Measurements from ENCODE around the gene FOXR2.

Gene FOXR2

GRCh38 chrX:55638933-55639332 lies 15.7 kb downstream of the FOXR2 start:
- H3F3A ChIP-seq (ENCODE audit: low read depth), result no peaks in the 10 kb centered on the region
- TF ChIP-seq EZH2phosphoT487 (IDR thresholded peaks at IDR 0.05; ENCODE audit: borderline replicate concordance) (no peak), CTCF (conservative IDR thresholded peaks at IDR 0.05; ENCODE audit: low read length) (no peak)
- no peak overlapping the region for H3K9ac ChIP-seq (ENCODE audit: low read depth, low read length, poor library complexity, severe bottlenecking)
- no peak overlapping the region for H3K4me2 ChIP-seq (ENCODE audit: low read depth, low read length, poor library complexity, severe bottlenecking)
- no peaks in the 10 kb centered on the region for H3K36me3 ChIP-seq (ENCODE audit: insufficient read depth, low read length)
- H3K4me3 ChIP-seq (ENCODE audit: low read length, poor library complexity, severe bottlenecking), result no peak overlapping the region
- H3K9me3 ChIP-seq (ENCODE audit: insufficient read depth, low read depth, low read length), result no peaks in the 10 kb centered on the region
- no peaks in the 10 kb centered on the region for H3K9me2 ChIP-seq (replicated peaks; ENCODE audit: low read depth, low read length)
- H3K79me2 ChIP-seq (ENCODE audit: insufficient read depth, low read length), result no peaks in the 10 kb centered on the region
- no peaks in the 10 kb centered on the region for H4K20me1 ChIP-seq (ENCODE audit: insufficient read depth, low read length, poor library complexity, severe bottlenecking)
- no peak overlapping the region for H2AFZ ChIP-seq (ENCODE audit: low read length)
- no peaks in the 10 kb centered on the region for H3K27me3 ChIP-seq (ENCODE audit: insufficient read depth, low read length, poor library complexity, severe bottlenecking)
- H3K4me1 ChIP-seq (ENCODE audit: insufficient read depth, low read length, poor library complexity, severe bottlenecking), result no peaks in the 10 kb centered on the region

- no peaks in the 10 kb centered on the region for H3K36me3 ChIP-seq (ENCODE audit: insufficient read depth, low read length)
- H3K4me2 ChIP-seq (ENCODE audit: low read depth, low read length, poor library complexity, severe bottlenecking), result no peak overlapping the region
- H3K9me2 ChIP-seq (replicated peaks; ENCODE audit: low read depth, low read length), result no peaks in the 10 kb centered on the region
- TF ChIP-seq EZH2phosphoT487 (IDR thresholded peaks at IDR 0.05; ENCODE audit: borderline replicate concordance), result no peak
- TF ChIP-seq CTCF (conservative IDR thresholded peaks at IDR 0.05; ENCODE audit: low read length), result no peak
- no peaks in the 10 kb centered on the region for H3K9me3 ChIP-seq (ENCODE audit: insufficient read depth, low read depth, low read length)
- H3K4me1 ChIP-seq (ENCODE audit: insufficient read depth, low read length, poor library complexity, severe bottlenecking), result no peaks in the 10 kb centered on the region
- H3K27me3 ChIP-seq (ENCODE audit: insufficient read depth, low read length, poor library complexity, severe bottlenecking), result no peaks in the 10 kb centered on the region
- H3K79me2 ChIP-seq (ENCODE audit: insufficient read depth, low read length), result no peaks in the 10 kb centered on the region
- H3F3A ChIP-seq (ENCODE audit: low read depth), result no peaks in the 10 kb centered on the region
- no peak overlapping the region for H3K9ac ChIP-seq (ENCODE audit: low read depth, low read length, poor library complexity, severe bottlenecking)
- H4K20me1 ChIP-seq (ENCODE audit: insufficient read depth, low read length, poor library complexity, severe bottlenecking), result no peaks in the 10 kb centered on the region
- H3K4me3 ChIP-seq (ENCODE audit: low read length, poor library complexity, severe bottlenecking), result no peak overlapping the region
- H2AFZ ChIP-seq (ENCODE audit: low read length), result no peak overlapping the region
Observed at GRCh38 chrX:55640854-55641253, 17.7 kb downstream of the FOXR2 start.

- H3K4me2 ChIP-seq (ENCODE audit: low read depth, low read length, poor library complexity, severe bottlenecking), result no peak overlapping the region
- no peak overlapping the region for H2AFZ ChIP-seq (ENCODE audit: low read length)
- no peak overlapping the region for H3K4me3 ChIP-seq (ENCODE audit: low read length, poor library complexity, severe bottlenecking)
- H3K9me2 ChIP-seq (replicated peaks; ENCODE audit: low read depth, low read length), result no peaks in the 10 kb centered on the region
- H3K27me3 ChIP-seq (ENCODE audit: insufficient read depth, low read length, poor library complexity, severe bottlenecking), result no peaks in the 10 kb centered on the region
- no peaks in the 10 kb centered on the region for H3K9me3 ChIP-seq (ENCODE audit: insufficient read depth, low read depth, low read length)
- H3K4me1 ChIP-seq (ENCODE audit: insufficient read depth, low read length, poor library complexity, severe bottlenecking), result no peaks in the 10 kb centered on the region
- H4K20me1 ChIP-seq (ENCODE audit: insufficient read depth, low read length, poor library complexity, severe bottlenecking), result no peaks in the 10 kb centered on the region
- no peak for TF ChIP-seq CTCF (conservative IDR thresholded peaks at IDR 0.05; ENCODE audit: low read length)
- no peak for TF ChIP-seq EZH2phosphoT487 (IDR thresholded peaks at IDR 0.05; ENCODE audit: borderline replicate concordance)
- H3K36me3 ChIP-seq (ENCODE audit: insufficient read depth, low read length), result no peaks in the 10 kb centered on the region
- H3F3A ChIP-seq (ENCODE audit: low read depth), result no peaks in the 10 kb centered on the region
- no peaks in the 10 kb centered on the region for H3K79me2 ChIP-seq (ENCODE audit: insufficient read depth, low read length)
- H3K9ac ChIP-seq (ENCODE audit: low read depth, low read length, poor library complexity, severe bottlenecking), result no peak overlapping the region
Observed at GRCh38 chrX:55648434-55648833, 25.2 kb downstream of the FOXR2 start.

Measured in Loucy (cell line).